PC-9 (cell line): ENCODE data around the gene GPC5. TPM values are rescaled to one million over a fixed set of nuclear protein-coding genes. Genes with fewer than 3 reads are reported as not detected.

Source experiments
- BruUV-seq: library from RNA; stranded (reverse); fragments of 400-500 nt; replicated peaks from 2 replicates; lab custom pipeline; 2021; lab: Mats Ljungman, UMichigan
- CTCF ChIA-PET: fragments of 300-600 bp; sonication (Branson Sonifier 250); formaldehyde crosslinking; loops from one replicate; lab custom pipeline; 2022; ENCODE audit warnings: antibody characterized with exemption; lab: Charles Lee
- POLR2A ChIA-PET: fragments of 300-600 bp; sonication (Branson Sonifier 250); formaldehyde crosslinking; loops from one replicate; lab custom pipeline; 2022; ENCODE audit warnings: antibody characterized with exemption; ENCODE audit not compliant: unreplicated experiment; lab: Charles Lee
- DNase-seq, 2 experiments: peaks; one replicate each; pipeline versions ENCODE4 v3.0.0 to v3.0.0-alpha.2; 2015 to 2022; ENCODE audit warnings: mixed read lengths in 1 of 2
- H2AFZ ChIP-seq: fragments of 200-600 bp; sonication (generic); 2 replicates; pipeline ENCODE4 v1.8.1; 2017; ENCODE audit warnings: antibody characterized with exemption
- H3F3A ChIP-seq: fragments of 200-600 bp; sonication (generic); 2 replicates; pipeline ENCODE4 v1.8.1; 2017; ENCODE audit warnings: antibody characterized with exemption, mild to moderate bottlenecking, low read depth; ENCODE audit not compliant: insufficient read depth
- H3K27ac ChIP-seq: fragments of 200-600 bp; sonication (generic); 2 replicates; pipeline ENCODE4 v1.6.1; 2016; ENCODE audit warnings: mixed run types
- H3K27me3 ChIP-seq: fragments of 200-600 bp; sonication (generic); 2 replicates; pipeline ENCODE4 v1.6.1; 2016; ENCODE audit warnings: low read depth, mixed run types; ENCODE audit not compliant: insufficient read depth
- H3K36me3 ChIP-seq: fragments of 200-600 bp; sonication (generic); 2 replicates; pipeline ENCODE4 v1.6.1; 2016; ENCODE audit warnings: low read depth, mixed run types
- H3K4me1 ChIP-seq: fragments of 200-600 bp; sonication (generic); replicated peaks from 2 replicates; pipeline ENCODE4 v1.6.1; 2016; ENCODE audit warnings: mixed run types; ENCODE audit not compliant: insufficient read depth
- H3K4me2 ChIP-seq: fragments of 200-600 bp; sonication (generic); 2 replicates; pipeline ENCODE4 v1.6.1; 2017; ENCODE audit warnings: mixed run types
- H3K4me3 ChIP-seq: fragments of 200-600 bp; sonication (generic); 2 replicates; pipeline ENCODE4 v1.6.1; 2016; ENCODE audit warnings: mixed run types
- H3K79me2 ChIP-seq: fragments of 200-600 bp; sonication (generic); 2 replicates; pipeline ENCODE4 v1.6.1; 2017; ENCODE audit warnings: low read depth, mixed run types
- H3K9me2 ChIP-seq: fragments of 200-600 bp; sonication (generic); 2 replicates; pipeline ENCODE4 v1.8.1; 2017; ENCODE audit warnings: mild to moderate bottlenecking; ENCODE audit not compliant: insufficient read depth
- H3K9me3 ChIP-seq: fragments of 200-600 bp; sonication (generic); 2 replicates; pipeline ENCODE4 v1.8.1; 2016; ENCODE audit warnings: low read depth; ENCODE audit not compliant: insufficient read depth
- H4K20me1 ChIP-seq: fragments of 200-600 bp; sonication (generic); 2 replicates; pipeline ENCODE4 v1.8.1; 2017; ENCODE audit not compliant: insufficient read depth
- CTCF ChIP-seq: fragments of 200-600 bp; sonication (generic); conservative IDR thresholded peaks from 2 replicates; pipeline ENCODE4 v1.6.1; 2017; ENCODE audit warnings: mixed run types, antibody characterized with exemption, mild to moderate bottlenecking, moderate library complexity
- EZH2 ChIP-seq: fragments of 200-600 bp; sonication (generic); IDR thresholded peaks from 2 replicates; pipeline ENCODE4 v1.8.0; 2017; ENCODE audit warnings: antibody characterized with exemption, low read depth
- intact Hi-C: fragments of 100-400 bp; cut with micrococcal nuclease; formaldehyde crosslinking; loops from one replicate; pipeline ENCODE4 v1.10.0; 2022; ENCODE audit not compliant: unreplicated experiment
- total RNA-seq: library from RNA; stranded (reverse); gene quantifications from 2 replicates; pipeline ENCODE4 v1.2.3, GENCODE V29; 2021

GPC5 gene
- total RNA-seq, 1 experiment from 2014 or later, result not detected

- Histone ChIP-seq H3K4me1 (no peaks in the 10 kb centered on the region), H3K27me3 (no peaks in the 10 kb centered on the region), H3K9me2 (no peaks in the 10 kb centered on the region), H2AFZ (no peak overlapping the region), H3K4me3 (no peak overlapping the region), H3K9me3 (no peaks in the 10 kb centered on the region), H3K4me2 (no peak overlapping the region), H3K36me3 (no peaks in the 10 kb centered on the region), H3F3A (no peaks in the 10 kb centered on the region), H4K20me1 (no peaks in the 10 kb centered on the region), H3K79me2 (no peaks in the 10 kb centered on the region), H3K27ac (no peak overlapping the region)
- BruUV-seq, result no TSS peak
- POLR2A ChIA-PET, result no interaction called here
- intact Hi-C loops, result no loop called here
- no peak for DNase-seq
- no peak for TF ChIP-seq CTCF
- TF ChIP-seq EZH2, result no peak
- CTCF ChIA-PET, result no interaction called here
Observed at GRCh38 chr13:91649456-91649855, 251.0 kb downstream of the GPC5 start.

GRCh38 chr13:91652404-91653301 lies 254.2 kb downstream of the GPC5 start:
- no peak for DNase-seq
- no TSS peak for BruUV-seq
- no peaks in the 10 kb centered on the region for H3K27me3 ChIP-seq
- H3F3A ChIP-seq, result no peaks in the 10 kb centered on the region
- H3K4me3 ChIP-seq, result no peak overlapping the region
- no peak overlapping the region for H3K27ac ChIP-seq
- H3K4me2 ChIP-seq, result no peak overlapping the region
- ChIA-PET CTCF (no interaction called here), POLR2A (no interaction called here)
- no peaks in the 10 kb centered on the region for H3K9me2 ChIP-seq
- H3K79me2 ChIP-seq, result no peaks in the 10 kb centered on the region
- no peaks in the 10 kb centered on the region for H4K20me1 ChIP-seq
- no peaks in the 10 kb centered on the region for H3K36me3 ChIP-seq
- no peak for TF ChIP-seq CTCF
- no peak for TF ChIP-seq EZH2
- H3K9me3 ChIP-seq, result no peaks in the 10 kb centered on the region
- H3K4me1 ChIP-seq, result no peaks in the 10 kb centered on the region
- H2AFZ ChIP-seq, result no peak overlapping the region
- intact Hi-C loops, result no loop called here

GRCh38 chr13:91655731-91656130 lies 257.3 kb downstream of the GPC5 start:
- H3K27me3 ChIP-seq, result no peaks in the 10 kb centered on the region
- no peaks in the 10 kb centered on the region for H3K9me2 ChIP-seq
- intact Hi-C loops, result no loop called here
- H4K20me1 ChIP-seq, result no peaks in the 10 kb centered on the region
- no peaks in the 10 kb centered on the region for H3K36me3 ChIP-seq
- BruUV-seq, result no TSS peak
- no peaks in the 10 kb centered on the region for H3K4me1 ChIP-seq
- POLR2A ChIA-PET, result no interaction called here
- no peaks in the 10 kb centered on the region for H3K79me2 ChIP-seq
- no peak overlapping the region for H3K4me2 ChIP-seq
- TF ChIP-seq CTCF (no peak), EZH2 (no peak)
- H3K27ac ChIP-seq, result no peak overlapping the region
- H3K4me3 ChIP-seq, result no peak overlapping the region
- no peak overlapping the region for H2AFZ ChIP-seq
- H3F3A ChIP-seq, result no peaks in the 10 kb centered on the region
- DNase-seq, result no peak
- no peaks in the 10 kb centered on the region for H3K9me3 ChIP-seq
- CTCF ChIA-PET, result no interaction called here
